WTC11 (cell line): ENCODE results near the gene HAPLN1. TPM values are rescaled to one million over a fixed set of nuclear protein-coding genes. Genes with fewer than 3 reads are reported as not detected.

Source experiments
- ATAC-seq: fragments of 200-7000 bp; cut with Tn5 transposase; 2 replicates; pipeline ENCODE4 v1.10.0; 2021; ENCODE audit warnings: mild to moderate bottlenecking, moderate library complexity
- CTCF ChIA-PET: fragments of 300-600 bp; sonication (Branson Sonifier 250); formaldehyde crosslinking; loops from one replicate; lab custom pipeline; 2021; ENCODE audit warnings: antibody characterized with exemption; lab: Charles Lee
- POLR2A ChIA-PET: fragments of 350-600 bp; sonication (Branson Sonifier 250); formaldehyde crosslinking; loops from one replicate; lab custom pipeline; 2021; ENCODE audit warnings: antibody characterized with exemption; lab: Charles Lee
- DNase-seq: peaks from one replicate; pipeline ENCODE4 v3.0.0; 2021; ENCODE audit warnings: low spot score
- H3K27ac Mint-ChIP-seq: 2 replicates; pipeline ENCODE4 v1.8.0; 2021; ENCODE audit warnings: mixed read lengths
- H3K27me3 Mint-ChIP-seq: 2 replicates; pipeline ENCODE4 v1.8.0; 2021; ENCODE audit warnings: low read depth, mild to moderate bottlenecking, moderate library complexity, mixed read lengths
- H3K36me3 Mint-ChIP-seq: 2 replicates; pipeline ENCODE4 v1.8.0; 2021; ENCODE audit warnings: mixed read lengths
- H3K4me1 Mint-ChIP-seq: 2 replicates; pipeline ENCODE4 v1.8.0; 2022; ENCODE audit warnings: mixed read lengths
- H3K4me3 Mint-ChIP-seq: 2 replicates; pipeline ENCODE4 v1.8.0; 2021; ENCODE audit warnings: mild to moderate bottlenecking, moderate library complexity, mixed read lengths
- H3K9me3 Mint-ChIP-seq: 2 replicates; pipeline ENCODE4 v1.8.0; 2021; ENCODE audit warnings: mixed read lengths
- AR ChIP-seq: fragments of 250-450 bp; sonication (Bioruptor Pico); IDR thresholded peaks from 2 replicates; pipeline ENCODE4 v1.9.0; 2021; ENCODE audit warnings: mild to moderate bottlenecking
- E2F4 ChIP-seq: sonication (generic); formaldehyde crosslinking; IDR thresholded peaks from 2 replicates; pipeline ENCODE4 v1.8.1; 2022; ENCODE audit warnings: low read depth, mild to moderate bottlenecking, moderate library complexity, missing genetic modification reagents, borderline replicate concordance
- ELF4 ChIP-seq: sonication (generic); formaldehyde crosslinking; IDR thresholded peaks from 2 replicates; pipeline ENCODE4 v1.8.1; 2022; ENCODE audit warnings: low read depth, mild to moderate bottlenecking, moderate library complexity, missing genetic modification reagents
- ERG ChIP-seq: fragments of 250-450 bp; sonication (Bioruptor Pico); IDR thresholded peaks from 2 replicates; pipeline ENCODE4 v1.8.0; 2021; ENCODE audit warnings: mild to moderate bottlenecking
- ESRRA ChIP-seq: sonication (generic); formaldehyde crosslinking; IDR thresholded peaks from 2 replicates; pipeline ENCODE4 v1.8.1; 2022; ENCODE audit warnings: mild to moderate bottlenecking, missing genetic modification reagents, borderline replicate concordance
- ETV6 ChIP-seq: sonication (generic); formaldehyde crosslinking; IDR thresholded peaks from 2 replicates; pipeline ENCODE4 v1.8.1; 2022; ENCODE audit warnings: mild to moderate bottlenecking, missing genetic modification reagents
- FOXP1 ChIP-seq: sonication (generic); formaldehyde crosslinking; IDR thresholded peaks from 2 replicates; pipeline ENCODE4 v1.8.0; 2022; ENCODE audit warnings: missing genetic modification reagents, mild to moderate bottlenecking, moderate library complexity, borderline replicate concordance
- GTF2I ChIP-seq: fragments of 250-450 bp; sonication (Bioruptor Pico); conservative IDR thresholded peaks from 2 replicates; pipeline ENCODE4 v1.4.0; 2021; ENCODE audit warnings: mild to moderate bottlenecking
- HMGA2 ChIP-seq: fragments of 250-450 bp; sonication (Bioruptor Pico); IDR thresholded peaks from 2 replicates; pipeline ENCODE4 v1.4.0; 2021; ENCODE audit warnings: mild to moderate bottlenecking, moderate library complexity
- IRF1 ChIP-seq: sonication (generic); formaldehyde crosslinking; IDR thresholded peaks from 2 replicates; pipeline ENCODE4 v1.8.0; 2023; ENCODE audit warnings: missing genetic modification reagents
- JAZF1 ChIP-seq: fragments of 250-450 bp; sonication (Bioruptor Pico); IDR thresholded peaks from 2 replicates; pipeline ENCODE4 v1.9.0; 2021; ENCODE audit warnings: moderate library complexity, mild to moderate bottlenecking, inconsistent platforms
- KAT7 ChIP-seq: sonication (generic); formaldehyde crosslinking; IDR thresholded peaks from 2 replicates; pipeline ENCODE4 v1.8.1; 2023; ENCODE audit warnings: missing genetic modification reagents, mild to moderate bottlenecking, borderline replicate concordance
- MAX ChIP-seq: sonication (generic); formaldehyde crosslinking; IDR thresholded peaks from 2 replicates; pipeline ENCODE4 v1.8.0; 2022; ENCODE audit warnings: mild to moderate bottlenecking, missing genetic modification reagents
- NFATC4 ChIP-seq: fragments of 250-450 bp; sonication (Bioruptor Pico); IDR thresholded peaks from 2 replicates; pipeline ENCODE4 v1.9.0; 2021; ENCODE audit warnings: mild to moderate bottlenecking
- NFE2L1 ChIP-seq: sonication (generic); formaldehyde crosslinking; IDR thresholded peaks from 2 replicates; pipeline ENCODE4 v1.8.1; 2023; ENCODE audit warnings: missing genetic modification reagents
- RORB ChIP-seq: fragments of 250-450 bp; sonication (Bioruptor Pico); IDR thresholded peaks from 2 replicates; pipeline ENCODE4 v1.9.0; 2021; ENCODE audit warnings: mild to moderate bottlenecking
- TP53 ChIP-seq: sonication (generic); formaldehyde crosslinking; IDR thresholded peaks from 2 replicates; pipeline ENCODE4 v1.8.1; 2023; ENCODE audit warnings: mild to moderate bottlenecking, missing genetic modification reagents
- ZNF121 ChIP-seq: sonication (generic); formaldehyde crosslinking; IDR thresholded peaks from 2 replicates; pipeline ENCODE4 v1.8.0; 2023; ENCODE audit warnings: missing genetic modification reagents
- ZNF138 ChIP-seq: sonication (generic); formaldehyde crosslinking; conservative IDR thresholded peaks from 2 replicates; pipeline ENCODE4 v1.8.1; 2022; ENCODE audit warnings: mild to moderate bottlenecking, moderate library complexity, missing genetic modification reagents
- ZNF416 ChIP-seq: fragments of 250-450 bp; sonication (Bioruptor Pico); IDR thresholded peaks from 2 replicates; pipeline ENCODE4 v1.9.0; 2021; ENCODE audit warnings: mild to moderate bottlenecking, inconsistent platforms
- ZNF532 ChIP-seq: fragments of 250-450 bp; sonication (Bioruptor Pico); IDR thresholded peaks from 2 replicates; pipeline ENCODE4 v1.9.0; 2021; ENCODE audit warnings: mild to moderate bottlenecking, borderline replicate concordance
- total RNA-seq: library from RNA; stranded (reverse); gene quantifications from 3 replicates; pipeline ENCODE4 v1.2.3, GENCODE V29; 2021

The HAPLN1 gene
- total RNA-seq, 1 experiment from 2014 or later = 9.4 TPM

- TF ChIP-seq AR (CRISPR knock-in tag) (no peak), GTF2I (CRISPR knock-in tag) (no peak), E2F4 (CRISPR knock-in tag) (no peak), MAX (CRISPR knock-in tag) (no peak), ERG (no peak), ZNF121 (no peak), HMGA2 (no peak), JAZF1 (CRISPR knock-in tag) (no peak)
These were observed 87.8 kb downstream of the HAPLN1 start (continued) for GRCh38 chr5:83632874-83633273.

GRCh38 chr5:83628360-83628759, 92.3 kb downstream of the HAPLN1 start:
- ChIA-PET CTCF (no interaction called here), POLR2A (no interaction called here)
- ATAC-seq (no peak), DNase-seq (no peak)
- Mint-ChIP-seq H3K36me3 (no peaks in the 10 kb centered on the region), H3K9me3 (peaks cover 3% of the 10 kb centered on the region; the same call in 1 of the 2 replicates), H3K4me1 (peaks cover 14% of the 10 kb centered on the region), H3K27ac (no peak overlapping the region), H3K4me3 (no peak overlapping the region), H3K27me3 (no peaks in the 10 kb centered on the region)
- TF ChIP-seq NFE2L1 (CRISPR knock-in tag) (no peak), AR (CRISPR knock-in tag) (no peak), ESRRA (CRISPR knock-in tag) (no peak), ZNF138 (no peak), FOXP1 (CRISPR knock-in tag) (no peak), GTF2I (CRISPR knock-in tag) (no peak), IRF1 (CRISPR knock-in tag) (no peak), ZNF532 (CRISPR knock-in tag) (no peak), RORB (no peak), ZNF416 (CRISPR knock-in tag) (no peak), ELF4 (CRISPR knock-in tag) (no peak), TP53 (CRISPR knock-in tag) (no peak), ETV6 (CRISPR knock-in tag) (no peak), NFATC4 (CRISPR knock-in tag) (no peak), KAT7 (CRISPR knock-in tag) (no peak), ZNF121 (no peak)
